Activated CD4-positive, alpha-beta T cell treated with anti-CD3 and anti-CD28 coated beads for 36 hours (primary cell): ENCODE measurements around the gene OR9A4. TPM values are rescaled to one million over a fixed set of nuclear protein-coding genes. Genes with fewer than 3 reads are reported as not detected.

ENCODE experiments used
- ATAC-seq: fragments of 200-7000 bp; cut with Tn5 transposase; one replicate; pipeline ENCODE4 v1.10.0; 2021; ENCODE audit warnings: mild to moderate bottlenecking, moderate library complexity
- CTCF ChIA-PET: fragments of 350-600 bp; sonication (Branson Sonifier 250); formaldehyde crosslinking; loops from one replicate; lab custom pipeline; 2021; ENCODE audit warnings: antibody characterized with exemption; lab: Charles Lee
- POLR2A ChIA-PET: fragments of 350-600 bp; sonication (Branson Sonifier 250); formaldehyde crosslinking; loops from one replicate; lab custom pipeline; 2021; ENCODE audit warnings: antibody characterized with exemption, inconsistent platforms; lab: Charles Lee
- DNase-seq: peaks from one replicate; pipeline ENCODE4 v3.0.0-alpha.2; 2020
- H3K27ac Mint-ChIP-seq: one replicate; pipeline ENCODE4 v1.8.0; 2021; ENCODE audit warnings: mixed read lengths
- H3K27me3 Mint-ChIP-seq: one replicate; pipeline ENCODE4 v1.8.0; 2021; ENCODE audit warnings: mixed read lengths
- H3K36me3 Mint-ChIP-seq: one replicate; pipeline ENCODE4 v1.8.0; 2021; ENCODE audit warnings: low read depth, mixed read lengths
- H3K4me1 Mint-ChIP-seq: one replicate; pipeline ENCODE4 v1.8.0; 2021; ENCODE audit warnings: mixed read lengths
- H3K4me3 Mint-ChIP-seq: one replicate; pipeline ENCODE4 v1.8.0; 2021; ENCODE audit warnings: mild to moderate bottlenecking, moderate library complexity, mixed read lengths
- H3K9me3 Mint-ChIP-seq: one replicate; pipeline ENCODE4 v1.8.0; 2021; ENCODE audit warnings: low read depth, mixed read lengths
- intact Hi-C, 2 experiments: fragments of 100-400 bp; cut with DNase I in 1 of 2; cut with micrococcal nuclease in 1 of 2; formaldehyde crosslinking; loops; one replicate each; pipeline versions ENCODE4 v1.14.2 to v1.15.1; 2022 to 2024; cut with DNase I, micrococcal nuclease
- total RNA-seq, 2 experiments: library from RNA; stranded (reverse); gene quantifications; one replicate each; pipeline ENCODE4 v1.2.3, GENCODE V29; 2021

OR9A4 gene
- total RNA-seq, 2 experiments from 2014 or later = not detected

GRCh38 chr7:141906285-141906684 lies 9.9 kb upstream of the OR9A4 start:
- no peaks in the 10 kb centered on the region for H3K27me3 Mint-ChIP-seq
- no peak overlapping the region for H3K4me3 Mint-ChIP-seq
- no peaks in the 10 kb centered on the region for H3K9me3 Mint-ChIP-seq
- ChIA-PET CTCF (no interaction called here), POLR2A (no interaction called here)
- H3K4me1 Mint-ChIP-seq = no peaks in the 10 kb centered on the region
- intact Hi-C loops = no loop called here
- no peak overlapping the region for H3K27ac Mint-ChIP-seq
- ATAC-seq = no peak
- H3K36me3 Mint-ChIP-seq = no peaks in the 10 kb centered on the region
- no peak for DNase-seq

DNA sequence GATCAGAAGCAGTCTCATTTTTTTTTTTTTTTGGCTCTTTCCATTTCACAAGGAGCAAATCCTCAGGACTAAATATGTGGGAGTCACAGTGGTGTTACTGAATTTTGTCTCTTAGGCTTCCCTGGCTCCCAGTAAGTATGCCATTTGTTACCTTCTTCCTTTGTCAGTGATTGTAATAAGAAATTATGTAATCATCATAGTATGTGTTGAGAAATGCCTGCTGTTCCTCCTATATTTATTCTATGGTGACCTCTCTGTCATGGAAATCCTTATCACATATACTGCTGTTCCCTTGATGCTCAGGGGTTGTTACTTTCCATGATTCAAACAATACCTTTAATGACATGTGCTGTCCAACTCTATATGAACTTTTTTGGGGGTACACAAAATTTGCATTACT lies 4.8 kb upstream of the OR9A4 start:
- no peaks in the 10 kb centered on the region for H3K4me1 Mint-ChIP-seq
- ChIA-PET POLR2A (no interaction called here), CTCF (no interaction called here)
- no peaks in the 10 kb centered on the region for H3K9me3 Mint-ChIP-seq
- H3K36me3 Mint-ChIP-seq = no peaks in the 10 kb centered on the region
- H3K27ac Mint-ChIP-seq = no peak overlapping the region
- ATAC-seq = no peak
- H3K4me3 Mint-ChIP-seq = no peak overlapping the region
- peaks cover 2% of the 10 kb centered on the region for H3K27me3 Mint-ChIP-seq
- no peak for DNase-seq
- intact Hi-C loops = no loop called here

- Mint-ChIP-seq H3K27me3 (peaks cover 6% of the 10 kb centered on the region), H3K4me3 (no peak overlapping the region), H3K27ac (no peak overlapping the region), H3K4me1 (no peaks in the 10 kb centered on the region), H3K36me3 (no peaks in the 10 kb centered on the region), H3K9me3 (no peaks in the 10 kb centered on the region)
- intact Hi-C loops = no loop called here
- no peak for ATAC-seq
- DNase-seq = no peak
- ChIA-PET POLR2A (no interaction called here), CTCF (no interaction called here)
These were observed 634 bp upstream of the OR9A4 start for GRCh38 chr7:141915565-141915964.

DNA sequence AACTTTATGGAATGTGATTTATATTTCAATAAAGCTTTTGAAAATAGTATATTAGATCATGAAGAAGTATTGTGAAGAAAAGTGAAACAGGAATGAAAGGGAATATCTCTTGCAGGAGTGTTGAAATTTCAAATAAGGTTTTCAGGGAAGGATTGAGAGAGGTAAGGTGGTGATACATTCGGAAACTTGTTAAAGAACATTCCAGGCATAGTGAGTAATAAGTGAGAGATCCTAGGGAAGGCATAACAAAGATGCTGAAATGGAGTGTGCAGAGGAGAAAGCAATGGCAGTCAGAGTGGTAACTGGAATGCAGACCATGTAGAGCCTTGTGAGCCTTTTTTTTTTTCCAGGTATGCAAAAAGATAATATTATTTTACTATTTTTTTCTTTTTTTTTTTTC lies 4.1 kb downstream of the OR9A4 start:
- Mint-ChIP-seq H3K27ac (no peak overlapping the region), H3K36me3 (no peaks in the 10 kb centered on the region), H3K9me3 (no peaks in the 10 kb centered on the region), H3K4me1 (no peaks in the 10 kb centered on the region), H3K27me3 (peaks cover 4% of the 10 kb centered on the region), H3K4me3 (no peak overlapping the region)
- POLR2A ChIA-PET = no interaction called here
- ATAC-seq (no peak), DNase-seq (no peak)
- CTCF ChIA-PET = no interaction called here
- intact Hi-C loops = no loop called here

DNA sequence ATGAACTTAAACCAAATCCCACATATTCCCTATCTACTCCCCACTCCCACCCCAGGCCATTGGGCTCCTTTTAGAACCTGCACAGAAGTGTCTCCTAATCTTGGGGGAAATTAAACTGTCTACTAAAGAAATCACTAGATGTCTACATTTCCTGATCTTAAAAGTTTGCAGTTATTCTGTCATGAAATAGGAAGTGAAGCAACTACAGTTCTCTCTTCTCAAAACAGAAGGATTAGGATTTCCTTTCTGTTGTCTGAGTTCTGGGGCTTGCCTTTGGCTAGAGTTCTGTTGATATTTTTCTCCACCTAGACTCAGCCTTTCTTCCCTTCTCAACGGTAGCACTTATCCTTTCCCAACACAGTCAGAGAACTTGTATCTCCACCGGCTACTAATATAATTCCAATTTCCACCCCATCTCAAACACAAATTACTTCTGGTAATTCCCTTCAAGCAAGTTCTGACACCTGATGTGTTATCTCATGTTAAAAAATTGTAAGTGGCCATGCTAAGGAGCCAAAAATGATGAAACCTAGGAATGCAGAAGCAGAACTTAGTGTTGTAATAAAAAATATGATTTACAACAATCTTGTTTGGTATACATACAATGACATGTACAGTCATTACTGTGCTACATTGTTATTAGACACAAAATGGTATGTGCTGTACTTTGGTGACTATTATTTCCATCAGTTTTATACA lies 12.1 kb downstream of the OR9A4 start:
- intact Hi-C loops = no loop called here
- no peak overlapping the region for H3K4me3 Mint-ChIP-seq
- no peak overlapping the region for H3K27ac Mint-ChIP-seq
- ChIA-PET POLR2A (no interaction called here), CTCF (no interaction called here)
- no peak for DNase-seq
- ATAC-seq = no peak
- H3K27me3 Mint-ChIP-seq = no peaks in the 10 kb centered on the region
- H3K9me3 Mint-ChIP-seq = peaks cover 2% of the 10 kb centered on the region
- no peaks in the 10 kb centered on the region for H3K4me1 Mint-ChIP-seq
- no peaks in the 10 kb centered on the region for H3K36me3 Mint-ChIP-seq

DNA sequence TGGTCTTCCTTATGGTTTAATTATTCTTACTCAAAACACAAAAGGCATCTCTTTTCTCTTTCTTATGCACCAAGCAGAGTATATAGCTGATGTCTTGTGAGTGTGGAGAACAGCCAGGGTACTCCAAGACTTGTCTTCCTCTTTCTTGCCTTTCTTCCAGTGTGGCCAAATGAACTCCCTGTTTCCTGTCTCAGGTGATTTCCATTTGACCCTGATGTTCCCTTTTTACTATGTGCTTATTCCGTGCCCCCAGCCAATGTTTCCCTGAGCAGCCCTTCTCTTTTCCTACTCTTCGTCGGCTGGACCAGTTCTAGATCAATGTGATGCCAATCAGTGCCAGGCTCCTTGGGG lies 12.6 kb downstream of the OR9A4 start:
- Mint-ChIP-seq H3K36me3 (no peaks in the 10 kb centered on the region), H3K27me3 (no peaks in the 10 kb centered on the region), H3K4me3 (no peak overlapping the region), H3K4me1 (no peaks in the 10 kb centered on the region), H3K9me3 (peaks cover 2% of the 10 kb centered on the region), H3K27ac (no peak overlapping the region)
- POLR2A ChIA-PET = no interaction called here
- CTCF ChIA-PET = no interaction called here
- intact Hi-C loops = no loop called here
- ATAC-seq = no peak
- no peak for DNase-seq

DNA sequence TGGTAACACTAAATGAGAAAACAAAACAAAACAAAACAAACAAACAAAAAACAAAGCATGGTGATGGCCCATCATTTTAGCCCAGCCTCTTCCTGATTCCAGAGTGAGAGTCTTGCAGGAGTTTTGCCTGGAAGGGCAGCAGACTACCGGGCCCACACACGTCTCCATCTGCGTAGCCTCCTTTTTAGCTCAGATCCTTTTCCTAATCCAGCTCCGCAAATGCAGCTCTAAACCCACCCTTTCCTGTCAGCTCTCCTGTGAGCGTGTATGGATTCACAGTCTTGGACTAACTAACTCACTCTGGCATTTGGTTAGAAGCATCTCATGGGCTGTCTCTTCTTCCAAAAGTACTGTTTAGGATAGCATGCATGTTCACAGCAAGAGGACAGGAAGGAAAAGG lies 14.0 kb downstream of the OR9A4 start:
- intact Hi-C loops = no loop called here
- H3K27ac Mint-ChIP-seq = no peak overlapping the region
- peaks cover 3% of the 10 kb centered on the region for H3K9me3 Mint-ChIP-seq
- no peak overlapping the region for H3K4me3 Mint-ChIP-seq
- H3K4me1 Mint-ChIP-seq = no peaks in the 10 kb centered on the region
- ATAC-seq (no peak), DNase-seq (no peak)
- H3K36me3 Mint-ChIP-seq = no peaks in the 10 kb centered on the region
- ChIA-PET POLR2A (no interaction called here), CTCF (no interaction called here)
- H3K27me3 Mint-ChIP-seq = peaks cover 5% of the 10 kb centered on the region

DNA sequence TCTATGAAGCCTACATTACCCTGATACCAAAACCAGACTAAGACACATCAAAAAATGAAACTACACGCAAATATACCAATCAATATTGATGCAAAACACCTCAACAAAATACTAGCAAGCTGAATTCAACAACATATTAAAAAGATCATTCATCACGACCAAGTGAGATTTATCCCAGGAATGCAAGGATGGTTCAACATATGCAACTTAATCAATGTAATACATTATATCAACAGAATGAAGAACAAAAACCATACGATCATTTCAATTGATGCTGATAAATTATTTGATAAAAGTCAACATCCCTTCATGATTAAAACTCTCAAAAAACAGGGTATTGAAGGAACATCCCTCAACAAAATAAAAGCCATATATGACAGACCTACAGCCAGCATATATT lies 24.9 kb downstream of the OR9A4 start:
- ATAC-seq = no peak
- H3K36me3 Mint-ChIP-seq = no peaks in the 10 kb centered on the region
- DNase-seq = no peak
- ChIA-PET CTCF (no interaction called here), POLR2A (no interaction called here)
- intact Hi-C loops = no loop called here
- no peak overlapping the region for H3K27ac Mint-ChIP-seq
- H3K4me3 Mint-ChIP-seq = no peak overlapping the region
- H3K27me3 Mint-ChIP-seq = peaks cover 9% of the 10 kb centered on the region
- peaks cover 22% of the 10 kb centered on the region for H3K9me3 Mint-ChIP-seq
- peaks cover 6% of the 10 kb centered on the region for H3K4me1 Mint-ChIP-seq

GRCh38 chr7:141943846-141944245 lies 27.6 kb downstream of the OR9A4 start:
- Mint-ChIP-seq H3K4me3 (no peak overlapping the region), H3K9me3 (peaks cover 18% of the 10 kb centered on the region), H3K4me1 (peaks cover 6% of the 10 kb centered on the region), H3K27me3 (peaks cover 5% of the 10 kb centered on the region), H3K27ac (no peak overlapping the region), H3K36me3 (no peaks in the 10 kb centered on the region)
- DNase-seq (no peak), ATAC-seq (no peak)
- ChIA-PET CTCF (interaction anchor here (0.6 kb wide), 1 partner anchor 23 kb away, joined by 3 read pairs; no protein-coding TSS in a partner anchor), POLR2A (no interaction called here)
- intact Hi-C loops = loop anchor here in 1 of 2 experiments (1.0 kb wide), 1 partner anchor 46 kb away; no protein-coding TSS in a partner anchor

GRCh38 chr7:141944811-141945210 lies 28.6 kb downstream of the OR9A4 start:
- POLR2A ChIA-PET = no interaction called here
- peaks cover 5% of the 10 kb centered on the region for H3K27me3 Mint-ChIP-seq
- peaks cover 16% of the 10 kb centered on the region for H3K9me3 Mint-ChIP-seq
- no peak overlapping the region for H3K27ac Mint-ChIP-seq
- no peak overlapping the region for H3K4me3 Mint-ChIP-seq
- DNase-seq (no peak), ATAC-seq (no peak)
- H3K36me3 Mint-ChIP-seq = no peaks in the 10 kb centered on the region
- intact Hi-C loops = loop anchor here in 1 of 2 experiments (1.0 kb wide), 1 partner anchor 47 kb away; no protein-coding TSS in a partner anchor
- CTCF ChIA-PET = no interaction called here
- H3K4me1 Mint-ChIP-seq = peaks cover 6% of the 10 kb centered on the region

GRCh38 chr7:141945356-141945755 lies 29.2 kb downstream of the OR9A4 start:
- peaks cover 5% of the 10 kb centered on the region for H3K27me3 Mint-ChIP-seq
- DNase-seq (peak; percentile 43), ATAC-seq (peak; percentile 84)
- CTCF ChIA-PET = no interaction called here
- POLR2A ChIA-PET = no interaction called here
- no peak overlapping the region for H3K27ac Mint-ChIP-seq
- peaks cover 6% of the 10 kb centered on the region for H3K4me1 Mint-ChIP-seq
- H3K36me3 Mint-ChIP-seq = no peaks in the 10 kb centered on the region
- intact Hi-C loops = no loop called here
- peaks cover 16% of the 10 kb centered on the region for H3K9me3 Mint-ChIP-seq
- no peak overlapping the region for H3K4me3 Mint-ChIP-seq

- CTCF ChIA-PET = no interaction called here
- no peak for DNase-seq
- Mint-ChIP-seq H3K9me3 (peaks cover 6% of the 10 kb centered on the region), H3K27ac (no peak within 1 kb of the TSS), H3K4me3 (no peak within 1 kb of the TSS), H3K36me3 (no peaks in the 10 kb centered on the region), H3K27me3 (peaks cover 7% of the 10 kb centered on the region), H3K4me1 (peaks cover 6% of the 10 kb centered on the region)
- intact Hi-C loops = no loop called here
- ATAC-seq = no peak
- POLR2A ChIA-PET = no interaction called here
These were observed 30.6 kb downstream of the OR9A4 start, which contains the start of gene CLEC5A for GRCh38 chr7:141946796-141947195. CLEC5A (minus strand) TSS chr7:141946974; CDS start chr7:141946292, 682 bp downstream.
